Naive B cell (primary cell): ENCODE results near the gene SMAD3. TPM values are rescaled to one million over a fixed set of nuclear protein-coding genes. Genes with fewer than 3 reads are reported as not detected.
"Not testable (repeated sequence)": the region's sequence is repeated elsewhere in the genome, so short reads cannot be mapped to it uniquely, and the experiment has no call there.

Experiments used
- ATAC-seq, 2 donors: fragments of 150-1000 bp; cut with Tn5 transposase; 2 replicates each; pipeline ENCODE4 v1.10.0; 2021; ENCODE audit warnings: low read depth in 2 of 2, mild to moderate bottlenecking in 2 of 2, moderate library complexity in 2 of 2
- DNase-seq: peaks from one replicate; pipeline ENCODE4 v3.0.0; 2022
- H3K27ac Mint-ChIP-seq, 6 donors: one replicate each; pipeline ENCODE4 v1.8.0; 2020 to 2022; ENCODE audit warnings: mild to moderate bottlenecking in 6 of 6, mixed read lengths in 6 of 6, moderate library complexity in 5 of 6, inconsistent platforms in 2 of 6
- H3K27me3 Mint-ChIP-seq, 3 donors: one replicate each; pipeline ENCODE4 v1.8.0; 2021 to 2022; ENCODE audit warnings: mixed read lengths in 3 of 3, mild to moderate bottlenecking in 1 of 3
- H3K36me3 Mint-ChIP-seq, 2 donors: one replicate each; pipeline ENCODE4 v1.8.0; 2020 to 2022; ENCODE audit warnings: mixed read lengths in 2 of 2, inconsistent platforms in 1 of 2, mild to moderate bottlenecking in 1 of 2
- H3K4me1 Mint-ChIP-seq, 3 donors: one replicate each; pipeline ENCODE4 v1.8.0; 2020 to 2022; ENCODE audit warnings: mixed read lengths in 3 of 3, inconsistent platforms in 1 of 3, mild to moderate bottlenecking in 1 of 3, moderate library complexity in 1 of 3
- H3K4me3 Mint-ChIP-seq, 8 donors: one replicate each; pipeline ENCODE4 v1.8.0; 2020 to 2022; ENCODE audit warnings: mild to moderate bottlenecking in 8 of 8, mixed read lengths in 8 of 8, moderate library complexity in 8 of 8, inconsistent platforms in 2 of 8
- H3K9me3 Mint-ChIP-seq, 7 donors: one replicate each; pipeline ENCODE4 v1.8.0; 2020 to 2022; ENCODE audit warnings: mixed read lengths in 7 of 7, mild to moderate bottlenecking in 5 of 7, inconsistent platforms in 2 of 7, moderate library complexity in 1 of 7
- polyA plus RNA-seq, 6 donors: library from polyadenylated mRNA; unstranded; fragments of 300-500 nt; fragmentation: Illumina TruSeq; gene quantifications; one replicate each; pipeline ENCODE4 v1.2.3, GENCODE V29; 2021; ENCODE audit warnings: low read depth in 6 of 6

Gene SMAD3
- polyA plus RNA-seq, 6 donors from 2014 or later = 34.7 to 68.7 (median 38.0) TPM

DNA sequence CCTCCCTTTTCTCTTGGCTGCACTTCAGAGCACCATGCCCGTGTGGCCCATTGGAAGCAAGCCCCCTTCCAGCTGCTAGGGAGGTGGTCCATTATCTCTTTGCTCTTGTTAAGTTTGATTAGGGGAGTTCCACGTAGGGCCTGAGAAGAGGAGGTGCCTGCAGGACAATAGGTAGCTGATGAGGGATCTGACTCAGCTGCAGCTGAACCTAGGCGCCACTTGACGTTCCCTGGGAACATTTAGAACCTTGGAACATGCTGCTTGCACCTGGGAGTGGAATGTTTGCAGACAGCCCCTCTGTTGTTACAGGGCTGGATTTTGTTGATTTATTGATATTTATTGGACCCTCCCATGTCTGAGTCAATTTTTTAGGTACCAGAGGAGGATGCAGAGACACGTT is 4.7 kb downstream of the SMAD3 start:
- DNase-seq (no peak), ATAC-seq (no peak)
- Mint-ChIP-seq H3K9me3 (no peaks in the 10 kb centered on the region), H3K4me1 (peaks cover 65 to 80% (median 68%) of the 10 kb centered on the region in 3 donors), H3K27me3 (no peaks in the 10 kb centered on the region), H3K36me3 (peaks cover 0 to 20% of the 10 kb centered on the region in 2 donors), H3K4me3 (peak overlapping the region; percentile 18 to 98 (median 94)), H3K27ac (peak overlapping the region in 5 of 6 donors; percentile 57 to 94 (median 75))

- Mint-ChIP-seq H3K4me3 (peak overlapping the region in 3 of 8 donors; percentile 4 to 84 (median 79)), H3K9me3 (no peaks in the 10 kb centered on the region), H3K4me1 (peaks cover 71 to 89% (median 77%) of the 10 kb centered on the region in 3 donors), H3K36me3 (peaks cover 0 to 20% of the 10 kb centered on the region in 2 donors), H3K27ac (peak overlapping the region; percentile 33 to 91 (median 80)), H3K27me3 (no peaks in the 10 kb centered on the region)
- ATAC-seq (no peak), DNase-seq (no peak)
Measured at GRCh38 chr15:67070892-67071664, 5.7 kb downstream of the SMAD3 start.

GRCh38 chr15:67072442-67072841 is 7.0 kb downstream of the SMAD3 start:
- H3K27ac Mint-ChIP-seq = peak overlapping the region in 3 of 6 donors; percentile 61 to 83 (median 81)
- H3K9me3 Mint-ChIP-seq = no peaks in the 10 kb centered on the region
- H3K4me1 Mint-ChIP-seq = peaks cover 80 to 99% (median 85%) of the 10 kb centered on the region in 3 donors
- no peak for DNase-seq
- H3K4me3 Mint-ChIP-seq = peak overlapping the region in 7 of 8 donors; percentile 9 to 90 (median 70)
- peaks cover 0 to 20% of the 10 kb centered on the region in 2 donors for H3K36me3 Mint-ChIP-seq
- H3K27me3 Mint-ChIP-seq = no peaks in the 10 kb centered on the region
- ATAC-seq = no peak

DNA sequence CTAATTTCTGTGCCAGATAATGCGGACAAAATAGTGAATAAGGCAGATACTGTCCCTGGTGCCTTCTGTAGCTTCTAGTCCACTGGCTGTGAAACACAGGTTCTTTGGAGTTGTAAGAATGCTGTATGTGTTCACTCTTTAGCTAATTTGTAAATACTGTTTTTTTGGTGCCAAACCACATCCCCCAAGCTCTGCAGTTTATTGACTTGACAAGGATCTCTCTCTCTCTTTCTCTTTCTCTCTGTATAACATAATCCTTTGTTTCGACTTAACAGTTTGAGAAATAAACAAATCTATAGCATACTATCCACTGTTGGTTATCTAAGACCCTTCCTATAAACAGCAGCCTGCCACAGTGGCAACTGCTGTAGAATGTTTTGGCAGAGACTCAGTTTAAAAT is 7.6 kb downstream of the SMAD3 start:
- ATAC-seq (no peak), DNase-seq (no peak)
- H3K4me1 Mint-ChIP-seq = peaks cover 80 to 99% (median 85%) of the 10 kb centered on the region in 3 donors
- peaks cover 0 to 20% of the 10 kb centered on the region in 2 donors for H3K36me3 Mint-ChIP-seq
- no peaks in the 10 kb centered on the region for H3K9me3 Mint-ChIP-seq
- H3K27me3 Mint-ChIP-seq = no peaks in the 10 kb centered on the region
- H3K4me3 Mint-ChIP-seq = peak overlapping the region in 7 of 8 donors; percentile 9 to 90 (median 70)
- peak overlapping the region; percentile 39 to 98 (median 82) for H3K27ac Mint-ChIP-seq

DNA sequence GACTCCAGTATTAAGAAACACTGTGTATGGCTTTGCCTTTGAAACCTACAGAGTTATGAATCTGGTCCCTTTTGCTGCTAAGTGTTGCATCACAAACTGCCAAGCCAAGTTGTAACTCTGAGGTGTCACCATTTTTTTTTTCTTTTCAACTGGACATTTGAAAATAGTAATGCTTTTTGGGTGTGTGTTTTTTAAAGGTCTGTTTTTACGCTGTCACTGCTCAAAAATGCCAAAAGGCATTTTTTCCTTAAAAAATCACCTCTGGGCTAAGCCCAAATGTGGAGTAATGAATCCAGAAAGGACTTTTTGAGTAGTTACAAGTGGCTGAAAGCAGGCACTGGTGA is 9.5 kb downstream of the SMAD3 start:
- peaks cover 75 to 99% (median 81%) of the 10 kb centered on the region in 3 donors for H3K4me1 Mint-ChIP-seq
- H3K4me3 Mint-ChIP-seq = peak overlapping the region; percentile 50 to 91 (median 84)
- ATAC-seq = no peak
- DNase-seq = no peak
- peaks cover 4 to 20% of the 10 kb centered on the region in 2 donors for H3K36me3 Mint-ChIP-seq
- no peaks in the 10 kb centered on the region for H3K27me3 Mint-ChIP-seq
- H3K9me3 Mint-ChIP-seq = no peaks in the 10 kb centered on the region
- H3K27ac Mint-ChIP-seq = peak overlapping the region in 5 of 6 donors; percentile 89 to 98 (median 93)

DNA sequence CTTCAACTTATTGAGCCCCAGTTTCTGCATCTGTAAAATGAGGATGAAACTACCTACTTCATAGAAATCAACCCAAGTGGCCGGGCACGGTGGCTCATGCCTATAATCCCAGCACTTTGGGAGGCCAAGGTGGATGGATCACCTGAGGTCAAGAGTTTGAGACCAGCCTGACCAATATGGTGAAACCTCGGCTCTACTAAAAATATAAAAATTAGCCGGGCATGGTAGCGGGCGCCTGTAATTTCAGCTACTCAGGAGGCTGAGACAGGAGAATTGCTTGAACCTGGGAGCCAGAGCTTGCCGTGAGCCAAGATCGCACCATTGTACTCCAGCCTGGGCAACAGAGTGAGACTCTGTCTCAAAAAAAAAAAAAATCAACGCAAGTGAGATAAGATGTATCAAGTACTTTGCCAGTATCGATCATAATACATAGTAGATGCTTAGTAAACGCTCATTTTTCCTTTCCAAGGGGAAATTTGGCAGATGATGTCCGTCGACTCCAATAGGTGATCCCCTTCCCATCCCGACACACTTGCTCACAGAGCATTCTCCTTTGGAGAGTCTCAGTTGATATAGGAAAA is 10.2 kb downstream of the SMAD3 start:
- not testable (repeated sequence) for H3K27me3 Mint-ChIP-seq, ATAC-seq, DNase-seq, H3K9me3 Mint-ChIP-seq
- Mint-ChIP-seq H3K36me3 (peaks cover 4 to 19% of the 10 kb centered on the region in 2 donors), H3K27ac (peak overlapping the region in 5 of 6 donors; percentile 92 to 98 (median 93)), H3K4me1 (peaks cover 76 to 99% (median 83%) of the 10 kb centered on the region in 3 donors), H3K4me3 (peak overlapping the region; percentile 77 to 95 (median 84))

GRCh38 chr15:67076147-67076843 is 10.9 kb downstream of the SMAD3 start:
- DNase-seq = peak; percentile 42
- ATAC-seq = peak in 1 of 2 donors; percentile 9
- H3K27me3 Mint-ChIP-seq = no peaks in the 10 kb centered on the region

GRCh38 chr15:67077641-67078215 is 12.3 kb downstream of the SMAD3 start:
- DNase-seq (peak; percentile 48), ATAC-seq (peak; percentile 10 to 18)
- H3K4me3 Mint-ChIP-seq = peak overlapping the region; percentile 62 to 95 (median 84)
- peaks cover 83 to 99% (median 89%) of the 10 kb centered on the region in 3 donors for H3K4me1 Mint-ChIP-seq
- peaks cover 4 to 5% of the 10 kb centered on the region in 2 donors for H3K36me3 Mint-ChIP-seq
- no peaks in the 10 kb centered on the region for H3K9me3 Mint-ChIP-seq
- H3K27me3 Mint-ChIP-seq = no peaks in the 10 kb centered on the region
- H3K27ac Mint-ChIP-seq = peak overlapping the region in 5 of 6 donors; percentile 61 to 98 (median 95)

More at GRCh38 chr15:67076147-67076843, 10.9 kb downstream of the SMAD3 start:
- Mint-ChIP-seq H3K27ac (peak overlapping the region in 5 of 6 donors; percentile 92 to 98 (median 93)), H3K36me3 (peaks cover 4 to 12% of the 10 kb centered on the region in 2 donors), H3K4me1 (peaks cover 77 to 99% (median 84%) of the 10 kb centered on the region in 3 donors), H3K9me3 (no peaks in the 10 kb centered on the region), H3K4me3 (peak overlapping the region; percentile 62 to 95 (median 84))

DNA sequence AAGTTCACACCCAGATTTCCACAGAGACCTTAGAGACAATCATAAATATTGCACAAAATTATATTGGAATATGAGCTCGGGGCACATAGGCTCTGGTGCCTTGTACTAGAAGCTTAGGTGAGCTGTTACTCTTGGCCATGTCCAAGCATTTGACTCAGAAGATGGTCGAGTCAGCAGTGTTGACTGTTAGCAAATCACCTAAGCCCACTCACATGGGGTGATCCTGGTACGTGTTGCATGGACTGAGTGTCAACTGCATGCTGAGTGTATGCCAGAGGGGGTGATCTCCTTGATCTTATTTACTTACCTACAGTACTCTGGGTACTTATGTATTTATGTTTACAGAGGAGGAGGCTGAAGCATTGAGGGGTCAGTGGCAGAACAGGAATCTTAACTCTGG is 14.0 kb downstream of the SMAD3 start:
- ATAC-seq = no peak

GRCh38 chr15:67080118-67080899 is 14.9 kb downstream of the SMAD3 start:
- H3K4me3 Mint-ChIP-seq = peak overlapping the region; percentile 77 to 95 (median 85)
- ATAC-seq = no peak
- peaks cover 0 to 4% (median 0%) of the 10 kb centered on the region in 7 donors for H3K9me3 Mint-ChIP-seq
- H3K4me1 Mint-ChIP-seq = peaks cover 84 to 99% (median 91%) of the 10 kb centered on the region in 3 donors
- H3K27me3 Mint-ChIP-seq = no peaks in the 10 kb centered on the region
- H3K36me3 Mint-ChIP-seq = peaks cover 0 to 4% of the 10 kb centered on the region in 2 donors
- H3K27ac Mint-ChIP-seq = peak overlapping the region in 5 of 6 donors; percentile 95 to 99 (median 98)
- DNase-seq = no peak

More for the DNA sequence above, 14.0 kb downstream of the SMAD3 start:
- DNase-seq = no peak
- peaks cover 0 to 4% of the 10 kb centered on the region in 2 donors for H3K36me3 Mint-ChIP-seq
- peaks cover 0 to 3% (median 0%) of the 10 kb centered on the region in 7 donors for H3K9me3 Mint-ChIP-seq
- peak overlapping the region in 5 of 6 donors; percentile 9 to 99 (median 98) for H3K27ac Mint-ChIP-seq
- no peaks in the 10 kb centered on the region for H3K27me3 Mint-ChIP-seq
- H3K4me1 Mint-ChIP-seq = peaks cover 83 to 99% (median 93%) of the 10 kb centered on the region in 3 donors
- H3K4me3 Mint-ChIP-seq = peak overlapping the region in 7 of 8 donors; percentile 64 to 95 (median 84)

GRCh38 chr15:67080900-67081431 is 15.6 kb downstream of the SMAD3 start:
- ATAC-seq (peak; percentile 79 to 81), DNase-seq (peak; percentile 93)
- H3K36me3 Mint-ChIP-seq = peaks cover 0 to 4% of the 10 kb centered on the region in 2 donors
- peak overlapping the region in 5 of 6 donors; percentile 95 to 99 (median 98) for H3K27ac Mint-ChIP-seq
- peaks cover 86 to 99% (median 92%) of the 10 kb centered on the region in 3 donors for H3K4me1 Mint-ChIP-seq
- H3K9me3 Mint-ChIP-seq = peaks cover 0 to 4% (median 0%) of the 10 kb centered on the region in 7 donors
- no peaks in the 10 kb centered on the region for H3K27me3 Mint-ChIP-seq
- peak overlapping the region; percentile 77 to 95 (median 85) for H3K4me3 Mint-ChIP-seq
